Spleen (tissue), 7 donors: Measurements from ENCODE around the gene EOLA2.
"Not testable (repeated sequence)": the region's sequence is repeated elsewhere in the genome, so short reads cannot be mapped to it uniquely, and the experiment has no call there.

Experiments used
- POLR2A ChIP-seq, 3 donors: fragments of 450-650 bp; IDR thresholded peaks; one replicate each; pipeline ENCODE4 v1.5.1; 2017; ENCODE audit warnings: antibody characterized with exemption in 3 of 3, mild to moderate bottlenecking in 1 of 3
- POLR2AphosphoS5 ChIP-seq, 3 donors: sonication (generic); formaldehyde crosslinking; IDR thresholded peaks; one replicate each; pipeline ENCODE4 v1.5.1; 2017; ENCODE audit warnings: antibody characterized with exemption in 3 of 3
- TF ChIP-seq, protein P1 (sequence below), 11 experiments: fragments of 200-600 bp in 7 of 11; fragments of 450-650 bp in 4 of 11; sonication (generic) in 4 of 11; IDR thresholded peaks in 8 of 11; conservative IDR thresholded peaks in 3 of 11; 1 replicate in 7 of 11; 2 replicates in 4 of 11; pipeline versions ENCODE4 v1.4.0 to v1.8.0; 2016 to 2021; ENCODE audit warnings: antibody characterized with exemption in 11 of 11, inconsistent platforms in 4 of 11, mild to moderate bottlenecking in 1 of 11
- donor health status: DM: no; HTN: no; CAD: no; lungs with moderate emphysema.
- donor health status: DM: no; HTN: no; CAD: no.
- donor health status: DM: no; HTN: no; CAD: no.

DNA sequence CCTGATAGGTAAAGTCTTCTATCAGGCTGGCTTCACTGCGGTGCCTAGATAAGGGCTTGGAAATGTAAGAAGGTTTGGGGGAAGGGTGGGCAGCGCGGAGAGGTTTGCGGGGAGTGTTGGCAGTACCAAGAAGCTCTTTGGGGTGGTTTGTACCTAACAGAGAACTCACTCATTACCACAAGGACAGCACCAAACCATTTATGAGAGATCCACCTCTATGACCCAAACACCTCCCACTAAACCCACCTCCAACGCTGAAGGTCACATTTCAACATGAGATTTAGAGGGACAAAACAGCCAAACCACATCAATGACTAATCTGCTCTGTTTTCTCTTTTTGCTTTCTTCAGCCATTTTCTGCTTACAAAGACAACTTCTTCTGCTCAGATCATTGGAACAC, 13.9 kb downstream of the EOLA2 start:
- TF ChIP-seq, protein P1, sequence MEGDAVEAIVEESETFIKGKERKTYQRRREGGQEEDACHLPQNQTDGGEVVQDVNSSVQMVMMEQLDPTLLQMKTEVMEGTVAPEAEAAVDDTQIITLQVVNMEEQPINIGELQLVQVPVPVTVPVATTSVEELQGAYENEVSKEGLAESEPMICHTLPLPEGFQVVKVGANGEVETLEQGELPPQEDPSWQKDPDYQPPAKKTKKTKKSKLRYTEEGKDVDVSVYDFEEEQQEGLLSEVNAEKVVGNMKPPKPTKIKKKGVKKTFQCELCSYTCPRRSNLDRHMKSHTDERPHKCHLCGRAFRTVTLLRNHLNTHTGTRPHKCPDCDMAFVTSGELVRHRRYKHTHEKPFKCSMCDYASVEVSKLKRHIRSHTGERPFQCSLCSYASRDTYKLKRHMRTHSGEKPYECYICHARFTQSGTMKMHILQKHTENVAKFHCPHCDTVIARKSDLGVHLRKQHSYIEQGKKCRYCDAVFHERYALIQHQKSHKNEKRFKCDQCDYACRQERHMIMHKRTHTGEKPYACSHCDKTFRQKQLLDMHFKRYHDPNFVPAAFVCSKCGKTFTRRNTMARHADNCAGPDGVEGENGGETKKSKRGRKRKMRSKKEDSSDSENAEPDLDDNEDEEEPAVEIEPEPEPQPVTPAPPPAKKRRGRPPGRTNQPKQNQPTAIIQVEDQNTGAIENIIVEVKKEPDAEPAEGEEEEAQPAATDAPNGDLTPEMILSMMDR (IDR thresholded peaks at IDR 0.05 in 8 of 11, conservative IDR thresholded peaks at IDR 0.05 in 3 of 11) = not testable (repeated sequence)
- TF ChIP-seq POLR2A, POLR2AphosphoS5 (IDR thresholded peaks at IDR 0.05): not testable (repeated sequence)
